GM04503 (cell line): ENCODE data around the gene WFDC2.
"Not testable (repeated sequence)": the region's sequence is repeated elsewhere in the genome, so short reads cannot be mapped to it uniquely, and the experiment has no call there.

Source experiments
- DNase-seq: peaks from one replicate; pipeline ENCODE4 v3.0.0-alpha.2; 2012; ENCODE audit warnings: low read depth

WFDC2 gene

DNA sequence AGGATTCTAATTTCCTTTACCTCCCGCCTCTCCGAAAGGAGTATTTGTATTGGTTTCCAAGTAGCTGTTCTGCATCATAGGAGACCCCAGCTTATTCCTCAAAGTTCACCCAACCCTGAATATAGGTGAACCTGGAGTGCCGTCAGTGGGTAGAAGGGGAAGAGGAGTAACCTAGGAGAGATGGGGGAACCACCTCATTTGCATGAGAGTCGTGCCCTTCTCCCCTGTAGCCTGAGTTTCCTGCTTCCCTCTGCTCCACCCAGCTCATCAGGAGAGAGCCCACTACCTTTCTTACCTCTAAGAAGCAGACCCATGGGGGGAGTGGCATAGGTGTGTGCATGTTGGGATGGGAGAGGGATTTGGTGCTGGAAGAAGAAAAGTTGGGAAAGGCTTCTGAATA is 17.3 kb upstream of the WFDC2 start:
- DNase-seq = no peak

DNA sequence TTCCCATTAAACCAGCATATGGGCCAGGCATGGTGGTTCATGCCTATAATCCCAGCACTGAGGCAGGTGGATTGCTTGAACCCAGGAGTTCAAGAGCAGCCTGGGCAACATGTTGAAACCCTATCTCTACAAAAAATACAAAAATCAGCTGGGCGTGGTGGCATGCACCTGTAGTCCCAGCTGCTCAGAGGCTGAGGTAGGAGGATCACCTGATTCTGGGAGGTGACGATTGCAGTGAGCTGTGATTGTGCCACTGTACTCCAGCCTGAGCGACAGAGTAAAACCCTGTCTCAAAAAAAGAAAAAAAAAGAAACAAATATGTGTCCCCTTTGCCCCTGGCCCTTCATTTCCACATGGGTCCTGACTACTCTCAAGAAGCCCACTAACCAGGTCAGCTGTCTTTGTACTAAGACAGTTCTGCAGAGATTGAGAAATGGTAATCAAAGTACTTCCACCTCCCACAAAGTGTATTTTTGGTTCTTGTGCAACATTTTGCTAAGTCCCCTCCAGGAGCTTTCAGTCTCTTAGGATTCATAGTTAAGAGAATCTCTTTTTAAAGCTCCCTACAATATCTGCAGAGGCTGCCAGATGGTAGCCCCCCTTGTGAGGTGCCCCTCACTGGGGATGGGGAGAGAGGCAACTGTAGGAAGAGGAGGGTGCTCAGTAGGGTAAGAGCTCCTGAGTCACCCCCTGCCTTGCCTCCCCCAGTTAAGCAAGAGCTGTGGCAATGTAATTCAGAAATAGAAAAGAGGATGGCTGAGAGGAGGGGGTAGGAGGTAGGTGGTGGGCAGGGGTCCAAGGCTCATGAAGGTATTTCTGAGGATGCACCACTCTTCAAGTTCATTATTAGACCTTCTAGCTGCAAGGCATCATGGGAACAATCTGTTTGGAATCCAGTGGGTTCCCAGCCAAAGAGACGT is 16.5 kb upstream of the WFDC2 start:
- DNase-seq = no peak

DNA sequence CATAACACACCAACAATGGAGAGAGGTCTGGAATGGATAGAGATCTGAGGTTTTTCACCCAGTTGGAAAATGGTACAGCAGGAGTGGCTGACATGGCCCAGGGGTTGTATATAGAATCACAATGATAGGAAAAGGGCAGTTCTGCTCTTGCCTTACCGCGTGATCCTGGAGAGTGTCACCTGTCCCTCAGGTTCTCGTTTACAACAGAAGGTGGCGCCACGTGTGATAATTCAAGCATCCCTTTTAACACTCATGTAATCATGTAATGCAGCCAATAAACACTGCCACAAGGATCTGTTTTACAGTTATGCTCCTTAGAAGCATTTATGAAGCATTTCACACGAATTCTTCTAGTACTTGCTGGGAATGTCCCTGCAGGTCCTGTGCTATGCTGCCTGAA is 12.9 kb upstream of the WFDC2 start:
- no peak for DNase-seq

DNA sequence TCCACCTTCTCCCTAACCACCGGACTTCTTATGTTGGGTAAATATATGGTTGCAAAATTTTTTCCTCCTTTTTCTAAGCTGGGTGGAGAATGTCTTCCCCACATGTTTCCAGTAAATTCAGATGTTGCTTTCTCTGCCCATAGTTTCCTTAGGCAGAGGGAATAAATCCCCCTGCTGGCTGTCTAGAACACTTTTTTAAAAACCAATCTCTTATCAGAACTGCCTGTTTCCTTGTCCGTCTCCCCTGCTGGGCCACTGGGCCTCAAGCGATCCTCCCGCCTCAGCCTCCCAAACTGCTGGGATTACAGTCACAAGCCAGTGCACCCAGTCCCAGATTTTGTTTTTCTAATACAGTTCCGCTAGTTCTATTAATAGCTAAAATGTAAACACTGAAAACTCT is 9.9 kb upstream of the WFDC2 start:
- no peak for DNase-seq

DNA sequence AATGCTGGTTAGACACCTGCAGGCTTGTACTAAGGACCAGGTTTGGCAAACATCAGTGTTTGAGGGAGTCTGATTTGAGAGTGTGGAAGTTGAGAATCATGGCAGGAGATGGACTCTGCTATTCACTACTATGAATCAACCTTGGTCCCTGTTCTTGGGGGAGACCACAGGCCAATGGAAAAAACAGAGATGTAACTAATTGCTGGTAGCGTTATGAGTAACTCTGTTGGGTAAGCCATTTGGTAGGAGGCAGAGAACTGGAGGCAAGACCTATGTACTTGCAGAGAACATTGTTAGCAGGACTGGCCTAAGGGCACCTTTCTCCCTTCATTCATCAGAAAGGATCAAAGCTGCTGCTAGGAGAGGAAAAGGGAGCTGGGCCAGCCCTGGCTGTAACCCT is 8.3 kb upstream of the WFDC2 start:
- no peak for DNase-seq

DNA sequence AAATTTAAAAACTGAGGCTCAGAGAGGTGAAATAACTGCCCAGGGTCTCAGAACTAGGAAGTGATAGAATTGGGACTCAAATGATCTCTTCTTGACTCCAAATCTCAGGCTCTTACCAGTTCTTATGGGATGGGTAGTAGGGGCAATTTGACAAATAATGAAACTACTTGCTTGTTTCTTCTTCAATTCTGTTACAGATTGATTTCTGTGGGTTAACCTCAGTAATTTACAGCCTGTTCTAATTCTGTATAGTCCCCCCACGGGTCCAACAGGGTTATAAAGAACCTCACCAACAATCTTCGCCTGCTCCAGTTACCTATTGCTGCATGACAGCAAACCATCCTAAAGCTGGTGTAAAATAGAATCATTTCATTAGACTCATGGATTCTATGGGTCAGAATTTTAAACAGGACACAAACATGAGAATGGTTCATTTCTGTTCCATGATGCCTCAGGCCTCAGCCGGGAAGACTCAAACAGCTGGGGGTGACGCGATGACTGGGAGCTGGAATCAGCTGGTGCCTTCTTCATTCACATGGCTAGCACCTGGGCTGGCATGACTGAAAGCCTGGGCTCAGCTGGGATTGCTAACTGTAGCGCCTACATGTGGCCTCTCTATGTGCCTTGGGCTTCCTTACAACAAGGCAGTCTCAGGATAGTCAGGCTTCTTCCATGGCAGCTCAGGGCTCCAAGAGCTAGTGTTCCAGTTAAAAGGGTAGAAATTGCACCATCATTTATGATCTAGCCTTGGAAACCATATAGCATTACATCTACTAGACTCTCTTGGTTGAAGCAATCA is 6.6 kb upstream of the WFDC2 start:
- no peak for DNase-seq

DNA sequence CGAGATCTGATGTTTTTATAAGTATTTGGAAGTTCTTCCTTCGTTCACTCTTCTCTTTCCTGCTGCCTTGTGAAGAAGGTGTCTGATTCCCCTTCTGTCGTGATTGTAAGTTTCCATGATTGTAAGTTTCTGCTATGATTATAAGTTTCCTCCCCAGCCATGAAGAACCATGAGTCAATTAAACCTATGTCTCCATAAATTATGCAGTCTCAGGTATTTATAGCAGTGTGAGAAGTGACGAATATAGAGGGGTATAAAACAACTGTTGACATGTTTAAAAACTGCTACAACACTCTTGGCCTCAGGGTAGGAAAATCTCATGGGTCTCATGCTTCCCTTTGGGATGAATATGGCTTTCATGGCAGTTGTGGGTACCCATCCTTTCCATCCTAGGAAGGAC is 5.8 kb upstream of the WFDC2 start:
- DNase-seq = no peak

DNA sequence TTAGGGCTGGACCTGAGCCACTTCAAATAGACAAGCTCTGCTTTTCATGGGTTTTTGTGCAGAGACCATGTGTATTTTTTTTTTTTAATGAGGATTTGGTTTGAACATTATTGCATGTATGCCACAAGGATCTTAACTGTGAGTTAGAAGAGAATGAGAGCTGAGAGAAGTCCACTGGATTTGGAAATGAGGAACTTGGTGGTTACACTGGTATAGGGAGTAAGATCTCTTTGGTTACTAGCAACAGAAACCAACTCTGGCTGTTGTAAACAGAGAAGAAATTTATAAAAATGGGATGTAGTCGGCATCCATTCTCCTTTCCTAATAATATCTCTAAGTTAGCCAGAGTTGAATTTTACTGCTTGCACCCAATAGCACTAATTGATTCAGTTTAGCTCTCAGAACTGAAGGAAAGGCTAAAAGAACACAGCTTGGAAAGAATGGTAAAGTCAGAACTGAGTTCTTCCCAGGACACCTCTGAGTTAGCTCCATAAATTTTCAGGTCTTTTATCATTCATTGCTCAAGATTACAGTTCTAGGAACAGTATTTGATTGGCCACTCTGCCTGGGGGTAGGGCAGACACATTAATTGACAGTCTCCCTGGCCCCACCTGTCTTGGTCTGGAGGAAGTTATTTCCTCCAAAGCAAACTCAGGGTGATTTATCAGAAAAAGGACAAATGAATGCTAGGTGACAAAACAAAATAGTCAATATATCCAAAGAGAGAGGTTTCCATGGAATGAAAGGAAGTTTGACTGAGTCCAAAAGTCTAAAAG is 3.9 kb upstream of the WFDC2 start:
- no peak for DNase-seq

DNA sequence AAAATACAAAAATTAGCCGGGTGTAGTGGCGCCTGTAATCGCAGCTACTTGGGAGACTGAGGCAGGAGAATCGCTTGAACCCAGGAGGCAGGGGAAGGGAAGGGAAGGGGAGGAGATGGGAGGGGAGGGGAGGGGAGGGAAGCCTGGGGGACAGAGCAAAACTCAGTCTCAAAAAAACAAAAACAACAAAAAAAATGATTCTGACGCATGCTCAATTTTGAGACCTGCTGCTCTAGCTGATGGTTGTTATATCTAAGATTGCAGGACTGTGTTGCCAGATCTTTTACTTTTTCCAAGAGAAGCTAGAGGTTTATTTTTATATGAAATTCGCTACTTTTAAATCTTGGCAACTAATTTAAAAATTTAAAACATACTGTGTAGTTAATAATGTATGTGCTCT is 2.4 kb upstream of the WFDC2 start:
- DNase-seq = no peak

DNA sequence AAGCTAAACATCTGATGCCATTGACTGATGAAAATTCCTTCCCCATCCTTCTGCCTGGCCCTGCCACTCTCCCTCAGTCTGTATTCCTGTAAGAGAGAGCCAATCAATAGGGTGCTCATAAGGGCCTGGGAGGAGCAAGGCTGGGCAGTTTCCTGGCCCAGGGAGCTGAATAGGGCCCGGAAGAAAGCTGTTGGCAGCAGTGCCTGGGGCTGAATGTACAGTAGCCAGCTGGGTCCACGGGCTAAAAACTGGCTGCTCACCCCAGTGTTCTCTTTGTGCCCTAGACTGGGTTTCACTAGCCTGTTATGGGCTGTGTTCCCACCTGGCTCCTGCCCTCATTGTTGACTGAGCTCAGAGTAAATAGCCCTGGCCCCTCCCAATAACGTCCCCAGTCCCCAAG is 1.7 kb upstream of the WFDC2 start:
- no peak for DNase-seq

DNA sequence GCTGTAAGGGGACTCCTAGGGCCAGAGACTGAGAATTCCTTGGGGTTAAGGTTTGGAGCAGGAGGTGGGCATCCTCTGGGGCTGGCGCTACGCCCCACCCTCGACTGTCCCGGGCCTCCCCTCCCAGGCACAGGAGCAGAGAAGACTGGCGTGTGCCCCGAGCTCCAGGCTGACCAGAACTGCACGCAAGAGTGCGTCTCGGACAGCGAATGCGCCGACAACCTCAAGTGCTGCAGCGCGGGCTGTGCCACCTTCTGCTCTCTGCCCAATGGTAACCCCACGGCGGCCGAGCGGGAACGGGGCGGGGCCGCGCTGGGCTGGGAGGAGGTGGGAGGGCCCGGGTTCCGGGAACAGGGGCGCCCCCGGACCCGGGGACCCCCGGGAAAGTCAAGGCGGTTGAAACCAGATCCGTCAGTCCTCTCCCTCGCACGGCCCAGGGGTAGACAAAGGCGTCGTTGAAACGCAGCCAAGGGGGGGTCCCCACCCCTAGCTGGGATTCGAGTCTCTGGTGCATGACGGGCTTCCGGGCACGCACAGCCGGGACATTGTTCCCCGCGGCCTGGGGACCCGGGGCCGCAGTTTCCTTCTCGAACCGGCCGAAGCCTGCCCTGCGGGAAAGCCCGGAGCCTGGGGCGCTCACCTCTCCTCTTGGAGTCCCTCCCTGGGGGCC is 844 bp downstream of the WFDC2 start:
- no peak for DNase-seq

DNA sequence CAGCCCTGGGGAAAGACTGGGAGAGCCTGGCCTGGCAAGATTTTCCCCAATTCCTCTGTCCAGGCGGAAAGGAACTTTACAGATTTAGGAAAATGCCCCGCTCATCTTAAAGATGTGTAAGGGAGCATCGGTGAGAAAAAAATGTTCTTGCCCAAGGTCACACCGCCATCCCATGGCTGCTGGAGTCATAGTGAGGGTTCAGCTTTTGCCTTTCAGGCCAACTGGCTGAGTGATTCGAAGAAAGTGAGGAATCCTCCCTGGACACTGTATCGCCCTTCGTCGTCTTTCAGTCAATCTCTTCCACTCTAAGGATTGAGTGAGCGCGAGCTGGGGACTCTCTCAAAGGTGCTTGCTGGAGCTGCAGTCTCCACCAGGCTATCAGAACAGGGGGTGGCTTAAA is 1.4 kb downstream of the WFDC2 start:
- DNase-seq = no peak

DNA sequence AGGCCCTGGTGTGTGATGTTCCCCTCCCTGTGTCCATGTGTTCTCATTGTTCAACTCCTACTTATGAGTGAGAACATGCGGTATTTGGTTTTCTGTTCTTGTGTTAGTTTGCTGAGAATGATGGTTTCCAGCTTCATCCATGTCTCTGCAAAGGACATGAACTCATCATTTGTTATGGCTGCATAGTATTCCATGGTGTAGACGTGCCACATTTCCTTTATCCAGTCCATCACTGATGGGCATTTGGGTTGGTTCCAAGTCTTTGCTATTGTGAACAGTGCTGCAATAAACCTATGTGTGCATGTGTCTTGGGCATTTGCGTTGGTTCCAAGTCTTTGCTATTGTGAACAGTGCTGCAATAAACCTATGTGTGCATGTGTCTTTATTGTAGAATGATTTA is 2.7 kb downstream of the WFDC2 start:
- DNase-seq = not testable (repeated sequence)

DNA sequence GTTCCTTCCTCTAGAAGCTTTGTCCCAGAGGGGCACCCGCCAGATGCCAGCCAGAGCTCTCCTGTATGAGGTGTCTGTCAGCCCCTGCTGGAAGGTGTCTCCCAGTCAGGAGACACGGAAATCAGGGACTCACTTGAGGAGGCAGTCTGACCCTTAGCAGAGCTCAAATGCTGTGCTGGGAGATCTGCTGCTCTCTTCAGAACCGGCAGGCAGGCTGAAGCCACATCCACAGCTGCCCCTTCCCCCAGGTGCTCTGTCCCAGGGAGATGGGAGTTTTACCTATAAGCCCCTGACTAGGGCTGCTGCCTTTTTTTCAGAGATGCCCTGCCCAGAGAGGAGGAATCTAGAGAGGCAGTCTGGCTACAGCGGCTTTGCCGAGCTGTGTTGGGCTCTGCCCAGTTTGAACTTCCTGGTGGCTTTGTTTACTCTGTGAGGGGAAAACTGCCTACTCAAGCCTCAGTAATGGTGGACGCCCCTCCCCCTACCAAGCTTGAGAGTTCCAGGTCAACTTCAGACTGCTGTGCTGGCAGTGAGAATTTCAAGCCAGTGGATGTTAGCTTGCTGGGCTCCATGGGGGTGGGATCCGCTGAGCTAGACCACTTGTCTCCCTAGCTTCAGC is 8.1 kb downstream of the WFDC2 start:
- DNase-seq = not testable (repeated sequence)

DNA sequence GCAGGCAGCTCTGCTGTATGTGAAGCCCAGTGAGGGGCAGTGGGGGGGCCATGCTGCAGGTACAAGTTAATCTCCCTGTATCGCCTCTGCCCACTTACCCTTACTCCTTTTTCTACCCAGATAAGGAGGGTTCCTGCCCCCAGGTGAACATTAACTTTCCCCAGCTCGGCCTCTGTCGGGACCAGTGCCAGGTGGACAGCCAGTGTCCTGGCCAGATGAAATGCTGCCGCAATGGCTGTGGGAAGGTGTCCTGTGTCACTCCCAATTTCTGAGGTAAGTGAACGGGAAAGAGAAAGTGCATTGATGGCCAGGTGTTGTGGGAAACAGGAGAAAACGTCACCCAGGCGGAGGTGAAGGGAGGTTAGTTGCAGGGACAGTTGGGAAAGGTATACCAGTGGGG is 10.3 kb downstream of the WFDC2 start:
- no peak for DNase-seq

DNA sequence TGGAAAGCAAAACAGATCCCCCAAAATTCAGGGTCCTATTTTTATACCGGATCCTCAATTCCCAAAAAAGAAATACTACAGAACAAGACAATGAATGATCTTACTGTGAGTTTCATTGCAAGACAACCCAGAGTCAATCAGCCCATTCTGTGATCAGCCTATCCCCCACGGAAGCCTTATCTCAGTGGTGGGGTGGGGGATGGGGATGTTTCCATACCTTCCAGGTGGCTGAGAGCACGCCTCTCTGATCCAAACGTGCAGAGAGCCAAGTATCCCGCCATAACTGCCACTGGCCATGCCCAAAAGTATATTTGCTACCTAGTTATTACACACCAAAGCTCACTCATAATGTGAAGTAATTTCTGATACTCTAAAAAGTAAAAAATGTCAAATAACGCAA is 15.1 kb downstream of the WFDC2 start:
- DNase-seq = no peak

DNA sequence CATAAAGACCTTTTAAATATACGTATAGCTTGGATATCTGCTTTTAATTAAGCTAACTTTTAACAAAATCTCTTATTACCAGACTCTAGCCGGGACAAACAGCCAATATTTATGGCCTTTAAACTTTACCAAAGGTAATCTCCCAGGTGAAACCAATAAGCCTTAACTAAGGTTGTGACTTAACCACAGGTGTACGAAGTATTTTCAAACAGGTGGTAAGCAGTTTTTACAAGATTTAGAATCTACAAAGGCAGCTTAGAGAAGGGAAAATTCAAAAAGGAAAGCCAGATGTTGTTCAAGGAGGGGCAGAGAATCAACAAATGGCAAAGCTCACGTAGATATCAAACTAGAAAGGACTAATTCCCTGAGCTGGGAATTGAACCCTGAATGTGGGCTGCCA is 15.8 kb downstream of the WFDC2 start:
- no peak for DNase-seq

DNA sequence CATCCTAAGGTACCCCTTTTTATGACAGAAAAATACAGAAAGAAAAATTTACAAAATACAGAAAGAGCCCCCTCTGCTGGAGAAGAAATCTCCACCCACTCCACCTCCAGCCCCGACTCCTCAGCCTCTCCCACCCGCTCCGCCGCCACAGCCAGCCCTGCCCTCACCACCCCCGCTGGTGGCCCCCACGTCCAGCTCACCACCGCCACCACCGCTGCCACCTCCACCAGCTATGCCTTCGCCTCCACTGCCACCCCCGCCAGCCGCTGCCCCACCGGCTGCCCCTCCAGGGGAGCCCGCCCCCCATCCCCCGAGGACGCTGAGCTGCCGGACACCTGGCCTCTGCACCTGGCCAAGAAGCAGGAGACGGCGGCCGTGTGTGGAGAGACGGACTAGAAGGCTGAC is 17.7 kb downstream of the WFDC2 start:
- DNase-seq = no peak

DNA sequence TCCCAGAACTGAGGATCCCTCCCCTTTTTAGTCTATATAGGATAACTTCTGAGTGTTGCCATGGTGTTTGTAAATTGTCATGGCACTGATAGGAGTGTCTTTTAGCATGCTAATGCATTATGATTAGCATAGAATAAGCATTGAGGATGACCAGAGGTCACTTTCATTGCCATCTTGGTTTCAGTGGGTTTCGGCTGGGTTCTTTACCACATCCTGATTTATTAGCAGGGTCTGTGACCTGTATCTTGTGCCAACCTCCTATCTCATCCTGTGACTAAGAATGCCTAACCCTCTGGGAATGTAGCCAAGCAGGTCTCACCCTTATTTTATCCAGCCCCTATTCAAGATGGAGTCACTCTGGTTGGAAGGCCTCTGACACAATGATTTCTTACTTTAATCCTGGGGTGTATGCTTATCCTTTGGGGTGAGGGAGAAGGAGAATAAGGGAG is 19.6 kb downstream of the WFDC2 start:
- no peak for DNase-seq

DNA sequence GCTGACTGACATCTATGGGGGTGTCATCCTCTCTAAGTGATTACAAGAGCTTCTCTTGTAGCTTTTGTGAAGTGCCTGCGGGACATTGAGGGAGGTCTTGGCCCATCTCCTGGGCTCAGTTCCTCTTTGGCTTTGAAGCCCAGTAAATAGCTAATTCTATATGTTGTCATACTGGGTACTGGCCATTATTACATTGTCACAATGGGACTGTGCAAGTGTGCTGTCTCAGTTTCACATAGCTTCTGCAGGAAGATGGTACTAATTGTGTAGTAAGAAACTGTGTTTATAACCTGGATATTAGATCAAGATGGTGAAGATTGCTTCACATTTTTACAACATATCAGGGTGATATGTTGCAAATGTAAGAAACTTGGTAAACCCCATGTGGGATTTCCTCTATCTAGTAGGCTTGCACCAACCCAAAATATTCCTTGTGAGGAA is 26.0 kb downstream of the WFDC2 start:
- DNase-seq = no peak

DNA sequence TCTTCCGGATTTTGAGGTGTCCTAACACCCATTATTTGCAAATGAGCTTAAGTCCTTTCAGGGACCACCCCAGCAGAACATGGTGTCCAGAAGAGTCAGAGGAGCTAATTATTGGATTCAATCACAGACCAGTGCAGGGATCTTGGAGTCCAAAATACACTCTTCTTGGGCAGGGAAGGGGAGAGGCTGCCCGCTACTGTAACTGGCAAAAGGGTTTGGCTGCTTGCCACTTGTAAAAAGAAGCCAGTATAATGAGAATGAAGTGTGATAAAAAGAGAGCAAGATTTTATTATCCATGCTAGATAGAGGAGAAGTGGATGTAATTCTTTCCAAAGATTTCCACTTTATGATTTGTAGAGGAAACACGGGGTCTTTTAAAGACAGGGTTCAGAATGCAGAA is 26.6 kb downstream of the WFDC2 start:
- no peak for DNase-seq
